KBM-7 (cell line): ENCODE data around the gene PHF13.
"Not testable (repeated sequence)": the region's sequence is repeated elsewhere in the genome, so short reads cannot be mapped to it uniquely, and the experiment has no call there.

Experiments
- DNase-seq: peaks from one replicate; pipeline ENCODE4 v3.0.0-alpha.2; 2015
- in situ Hi-C: fragments of 300-500 bp; cut with MboI; formaldehyde crosslinking; loops from 2 replicates; pipeline ENCODE4 v1.14.3; 2020; ENCODE audit warnings: low sequenced_read_pairs, low pct_unique_long_range_greater_than_20kb, mixed read lengths

The PHF13 gene

DNA sequence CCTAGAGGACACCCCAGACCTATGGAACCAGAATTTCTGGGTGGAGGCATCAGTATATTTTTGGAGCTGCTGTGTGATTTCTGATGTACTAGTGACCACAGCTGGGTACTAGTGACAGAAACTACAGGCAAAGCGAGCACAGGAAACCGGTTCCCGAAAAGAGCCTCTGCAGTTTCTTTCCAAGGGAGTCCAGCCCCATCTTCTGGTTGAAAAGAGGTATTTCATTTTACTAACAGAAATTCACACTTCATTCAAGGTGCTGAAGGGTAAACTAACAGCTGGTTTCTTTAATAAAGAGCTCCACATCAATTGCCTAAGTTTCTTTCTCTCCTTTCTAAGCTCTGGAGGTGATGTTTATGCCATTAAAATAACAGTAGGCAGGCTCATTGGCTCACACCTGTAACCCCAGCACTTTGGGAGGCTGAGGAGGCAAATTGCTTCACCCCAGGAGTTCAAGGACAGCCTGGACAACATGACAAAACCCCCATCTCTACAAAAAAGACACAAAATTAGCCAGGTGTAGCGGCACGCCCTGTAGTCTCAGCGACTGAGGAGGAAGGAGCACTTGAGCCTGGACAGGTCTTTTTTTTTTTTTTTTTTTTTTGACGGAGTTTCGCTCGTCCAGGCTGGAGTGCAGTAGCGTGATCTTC is 33.1 kb downstream of the PHF13 start:
- in situ Hi-C loops, result no loop called here
- peak; percentile 55 for DNase-seq

DNA sequence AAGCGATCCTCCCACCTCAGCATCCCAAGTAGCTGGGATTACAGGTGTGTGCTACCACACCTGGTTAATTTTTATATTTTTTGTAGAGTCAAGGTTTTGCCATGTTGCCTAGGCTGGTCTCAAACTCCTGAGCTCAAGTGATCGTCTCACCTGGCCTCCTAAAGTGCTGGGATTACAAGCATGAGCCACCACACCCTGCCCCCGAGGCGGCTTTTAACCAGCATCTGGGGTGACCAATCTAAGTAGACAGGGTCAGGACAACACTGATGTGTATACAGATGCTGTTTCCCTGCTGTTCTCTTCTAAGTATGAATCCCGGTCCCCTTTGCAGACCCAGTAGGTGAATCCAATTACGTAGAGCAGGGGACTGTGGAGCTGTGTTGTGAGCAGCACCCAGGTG is 35.0 kb downstream of the PHF13 start:
- DNase-seq, result no peak
- in situ Hi-C loops, result no loop called here

DNA sequence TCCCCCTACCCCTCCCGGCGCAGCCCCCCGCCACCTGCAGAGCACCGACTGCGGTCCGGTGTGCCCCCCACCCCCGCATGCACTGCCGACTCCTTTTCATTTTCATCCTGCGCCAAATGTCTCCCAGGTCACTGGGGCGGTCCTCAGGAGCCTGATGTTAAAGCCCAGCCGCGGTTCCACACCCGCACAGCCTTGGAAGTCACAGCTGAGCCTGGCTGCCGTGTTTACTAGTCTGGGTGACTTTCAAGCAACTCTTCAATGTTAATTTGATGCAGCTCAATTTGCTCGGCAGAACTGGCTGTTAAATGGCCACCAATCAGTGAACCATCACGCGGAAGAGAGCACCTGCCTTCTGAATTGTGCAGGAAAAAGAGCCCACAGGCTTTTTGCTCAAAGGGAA is 38.4 kb downstream of the PHF13 start:
- in situ Hi-C loops, result no loop called here
- no peak for DNase-seq

DNA sequence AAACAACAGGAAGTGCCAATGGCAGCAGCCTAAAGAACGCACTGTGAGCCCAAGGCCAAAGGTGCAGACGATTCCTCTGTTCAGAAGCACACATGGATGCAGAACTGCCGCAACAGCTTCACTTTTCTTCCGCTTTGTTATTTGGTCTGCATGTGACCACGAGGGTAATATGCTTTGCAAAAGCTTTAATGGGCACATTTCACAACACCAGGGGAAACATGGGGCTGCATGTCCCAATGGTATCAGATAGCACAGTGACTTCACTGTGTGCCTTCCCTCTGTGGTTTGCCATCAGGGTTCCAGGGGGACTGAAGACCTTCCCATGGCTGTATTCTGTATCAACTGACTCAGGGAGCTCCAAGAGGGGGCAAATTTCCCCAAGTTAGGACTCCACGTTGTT is 39.5 kb downstream of the PHF13 start:
- in situ Hi-C loops, result no loop called here
- no peak for DNase-seq

DNA sequence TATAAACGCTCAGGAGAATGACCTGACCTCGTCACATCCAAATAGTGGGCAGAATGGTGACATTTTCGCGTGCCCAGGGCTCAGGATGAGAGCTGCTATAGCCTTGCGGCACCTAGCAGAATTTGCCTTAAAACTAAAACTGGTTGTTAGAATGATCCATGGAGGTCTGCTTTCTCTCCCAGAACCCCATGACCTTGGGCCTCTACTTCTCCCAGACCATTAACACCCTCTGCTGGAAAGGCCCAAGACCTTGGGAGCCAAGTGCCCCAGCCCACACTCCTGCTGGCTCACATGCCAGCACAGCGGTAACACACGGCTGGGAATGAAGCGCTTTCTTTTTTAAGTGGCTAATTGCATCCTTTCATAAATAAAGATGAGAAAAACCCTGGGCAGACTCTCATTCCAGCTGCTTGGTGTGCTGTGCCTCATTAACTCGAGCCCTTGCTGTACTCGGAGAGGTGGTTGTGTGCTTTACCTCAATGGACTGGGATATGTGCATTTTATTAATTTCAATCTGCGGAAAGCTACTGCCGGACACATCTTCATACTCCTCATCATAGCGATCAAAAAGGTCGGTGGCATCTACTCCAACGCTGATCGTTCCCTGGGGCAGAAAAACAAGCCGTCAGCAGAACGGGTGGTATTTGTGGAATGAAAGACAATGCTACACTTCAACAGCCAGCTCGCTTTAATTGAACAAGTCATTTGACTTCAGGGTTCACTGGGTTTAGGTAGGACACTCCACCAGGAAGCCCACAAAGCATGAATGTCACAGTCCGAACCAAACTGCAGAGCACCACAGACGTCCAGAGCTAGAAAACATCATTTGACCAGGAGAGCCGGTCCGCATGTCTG is 40.1 kb downstream of the PHF13 start:
- in situ Hi-C loops, result no loop called here
- DNase-seq, result no peak

DNA sequence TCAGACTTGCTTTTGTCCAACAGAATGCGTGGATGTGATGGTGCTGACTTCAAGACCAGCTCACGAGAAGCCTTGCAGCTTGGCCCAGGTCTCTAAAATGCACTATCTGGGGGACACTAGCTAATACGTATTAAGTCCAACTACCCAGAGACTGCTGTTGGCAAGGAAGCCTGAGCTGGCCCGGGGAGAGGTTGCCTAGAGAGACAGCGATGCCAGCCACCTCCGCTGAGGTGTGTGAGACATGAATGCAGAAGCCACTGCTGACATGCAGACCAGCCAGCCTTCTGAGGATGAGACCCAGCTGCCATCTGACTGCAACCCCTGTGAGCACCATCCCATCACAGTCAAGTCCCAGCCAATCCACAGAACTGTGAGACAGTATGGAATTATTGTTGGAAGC is 43.6 kb downstream of the PHF13 start:
- in situ Hi-C loops, result no loop called here
- DNase-seq, result no peak

- no peak for DNase-seq
- in situ Hi-C loops, result no loop called here
Observed at GRCh38 chr1:6658359-6659060, 45.0 kb downstream of the PHF13 start.

DNA sequence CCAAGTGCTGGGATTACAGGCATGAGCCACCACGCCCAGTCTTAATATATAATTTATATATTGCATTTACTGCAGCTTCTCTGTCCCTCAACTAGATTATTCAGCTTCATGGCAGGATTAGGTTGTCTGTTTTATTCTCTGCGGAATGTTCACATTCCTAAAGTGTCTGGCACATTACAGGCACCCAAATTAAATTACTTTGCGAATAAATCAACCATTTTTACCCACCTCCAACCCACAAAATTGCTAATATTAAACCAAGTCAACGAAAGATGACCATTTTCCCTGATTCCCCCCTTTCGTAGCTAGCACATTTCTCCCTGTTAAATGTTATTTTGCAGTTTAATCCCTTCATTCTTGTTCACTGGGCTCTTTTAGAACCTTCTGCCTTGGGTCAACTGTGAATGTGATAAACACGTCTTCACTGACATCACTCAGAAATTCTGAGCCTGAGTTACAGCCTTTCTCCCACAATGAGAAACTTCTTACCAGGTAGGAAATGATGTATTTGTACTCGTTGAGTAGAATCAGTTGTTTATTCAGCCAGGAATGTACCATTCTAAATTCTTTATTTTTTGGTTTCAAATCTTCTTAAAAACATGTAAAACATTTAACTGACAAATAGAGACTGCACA is 47.0 kb downstream of the PHF13 start:
- in situ Hi-C loops, result no loop called here
- no peak for DNase-seq

DNA sequence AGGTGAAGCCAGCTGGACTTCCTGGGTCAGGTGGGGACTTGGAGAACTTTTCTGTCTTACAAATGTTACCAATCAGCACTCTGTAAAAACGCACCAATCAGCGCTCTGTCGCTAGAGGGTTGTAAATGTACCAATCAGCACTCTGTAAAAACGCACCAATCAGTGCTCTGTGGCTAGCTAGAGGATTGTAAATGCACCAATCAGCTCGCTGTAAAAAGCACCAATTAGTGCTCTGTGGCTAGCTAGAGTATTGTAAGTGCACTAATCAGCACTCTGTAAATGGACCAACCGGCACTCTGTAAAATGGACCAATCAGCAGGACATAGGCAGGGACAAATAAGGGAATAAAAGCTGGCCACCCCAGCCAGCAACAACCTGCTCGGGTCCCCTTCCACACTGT is 48.9 kb downstream of the PHF13 start:
- DNase-seq, in situ Hi-C loops: not testable (repeated sequence)

- in situ Hi-C loops, result no loop called here
- no peak for DNase-seq
Observed at GRCh38 chr1:6666696-6667095, 53.2 kb downstream of the PHF13 start.

GRCh38 chr1:6667139-6667538 is 53.6 kb downstream of the PHF13 start:
- in situ Hi-C loops, result no loop called here

DNA sequence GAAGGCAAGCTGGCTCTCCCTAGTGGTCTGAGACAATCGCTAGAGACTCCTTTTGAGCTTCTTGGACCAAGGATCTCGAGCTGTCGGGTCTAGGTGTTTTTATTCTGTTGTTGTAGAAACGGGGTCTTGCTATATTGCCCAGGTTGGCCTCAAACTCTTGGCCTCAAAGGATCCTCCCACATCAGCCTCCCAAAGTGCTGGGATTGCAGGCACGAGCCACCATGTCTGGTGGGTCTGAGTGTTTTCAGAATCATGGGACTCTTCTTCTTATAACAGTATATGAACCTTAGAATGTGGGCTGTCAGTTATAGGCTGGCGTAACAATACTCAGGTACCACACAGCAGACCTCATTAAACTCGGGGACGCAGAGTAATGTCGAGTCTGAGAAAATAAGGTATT is 55.0 kb downstream of the PHF13 start:
- in situ Hi-C loops, result no loop called here

More at GRCh38 chr1:6667139-6667538, 53.6 kb downstream of the PHF13 start:
- no peak for DNase-seq

GRCh38 chr1:6672558-6672957 is 59.0 kb downstream of the PHF13 start:
- in situ Hi-C loops, result no loop called here
- no peak for DNase-seq

More for the DNA sequence above, 55.0 kb downstream of the PHF13 start:
- DNase-seq, result no peak
